IPS DF 4.7 (cell line): Measurements from ENCODE around the gene DLGAP3.

Experiments used
- DNase-seq: peaks from one replicate; pipeline ENCODE4 v3.0.0-alpha.2; 2013; ENCODE audit warnings: low spot score; ENCODE audit errors: extremely low read depth

Gene DLGAP3

DNA sequence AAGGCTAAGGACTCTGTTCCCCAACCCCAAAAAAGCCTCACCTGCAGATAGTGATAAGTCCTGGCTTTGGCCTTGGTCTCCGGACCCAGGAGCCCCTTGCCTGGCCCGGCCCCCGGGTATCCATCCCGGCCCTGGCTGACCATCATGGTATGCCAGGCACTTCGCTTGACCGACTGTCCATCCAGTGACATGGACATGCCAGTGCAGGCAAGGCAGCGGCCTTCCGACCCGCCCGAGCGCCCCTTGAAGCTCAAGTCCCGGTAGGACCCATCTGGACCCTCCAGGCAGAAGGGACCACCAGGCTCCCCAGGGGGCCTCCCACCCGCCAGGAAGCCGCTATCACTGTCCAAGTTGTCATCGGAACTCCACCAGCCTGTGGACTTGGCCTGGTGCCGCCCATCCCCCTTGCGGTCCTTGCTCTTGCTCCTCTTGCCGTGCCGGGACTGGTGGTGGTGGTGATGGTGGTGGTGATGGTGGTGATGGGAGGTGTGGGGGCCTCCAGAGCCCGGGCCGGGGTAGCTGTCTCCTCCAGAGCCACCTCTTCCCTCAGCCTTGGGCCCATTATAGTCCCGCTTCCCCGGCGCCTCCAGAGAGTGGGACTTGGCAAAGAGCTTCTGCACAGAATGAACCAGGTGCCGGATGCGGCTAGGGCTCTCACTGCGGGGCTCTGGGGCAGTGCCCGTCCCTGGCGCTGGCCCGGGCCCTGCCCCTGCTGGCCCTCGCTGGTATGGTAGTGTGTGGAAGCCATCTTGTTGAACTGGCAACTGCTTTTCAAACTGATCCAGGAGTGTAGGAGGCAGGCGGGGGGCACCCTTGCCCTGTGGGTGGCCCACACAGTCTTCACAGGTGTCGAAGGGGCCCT lies 25.0 kb downstream of the DLGAP3 start:
- DNase-seq = no peak

- DNase-seq = no peak
Measured at GRCh38 chr1:34901919-34902318, 27.5 kb downstream of the DLGAP3 start.

DNA sequence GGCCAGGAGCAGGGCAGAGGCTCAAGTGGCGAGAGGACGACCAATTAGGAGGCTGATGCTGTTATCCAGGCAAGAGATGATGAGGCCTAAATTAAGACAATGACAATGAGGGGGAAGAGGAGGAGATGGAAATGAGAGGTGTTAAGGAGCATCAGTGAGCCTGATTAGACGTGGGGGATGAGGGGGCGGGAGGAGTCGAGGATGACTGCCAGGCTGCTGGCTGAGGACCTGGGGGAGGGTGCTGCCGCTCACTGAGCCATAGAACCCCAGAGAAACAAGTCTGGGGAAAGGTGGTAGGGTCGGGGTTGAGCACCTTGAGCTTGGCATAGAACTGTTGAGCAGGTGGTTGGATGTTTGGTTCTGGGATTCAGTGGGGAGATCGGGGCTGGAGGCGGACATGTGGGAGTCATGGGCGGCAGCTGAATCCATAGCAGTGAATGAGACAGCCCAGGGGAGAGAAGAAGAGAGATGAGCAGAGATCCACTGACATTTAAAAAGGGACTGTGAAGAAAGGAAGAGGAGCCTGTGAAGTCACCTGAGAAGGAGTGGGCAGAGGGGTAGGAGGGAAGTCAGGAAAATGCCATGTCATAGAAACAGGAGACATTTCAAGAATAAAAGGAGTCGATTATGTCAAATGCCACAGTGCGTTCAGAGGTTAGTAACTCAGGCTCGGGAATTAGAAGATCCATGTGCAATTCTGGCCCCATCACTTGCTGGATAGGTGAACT lies 28.5 kb downstream of the DLGAP3 start:
- DNase-seq = no peak

DNA sequence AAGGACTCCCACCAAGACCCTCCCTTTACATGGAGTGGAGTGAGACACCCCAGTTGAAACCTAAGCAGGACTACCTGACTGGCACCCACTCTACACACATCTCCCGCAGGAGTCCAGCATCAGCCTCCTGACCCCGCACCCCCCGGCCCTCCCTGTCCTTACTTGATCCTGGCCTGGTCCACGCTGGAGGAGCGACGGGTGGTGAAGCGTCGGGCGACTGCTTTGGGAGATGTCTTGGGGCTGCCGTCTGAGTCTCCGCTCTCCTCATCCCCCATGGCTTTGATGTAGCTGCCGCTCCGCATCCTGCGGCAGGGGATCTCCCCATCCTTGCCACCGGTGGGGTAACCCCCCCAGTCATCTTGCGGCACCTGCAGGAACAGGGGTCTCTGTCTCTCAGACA lies 29.5 kb downstream of the DLGAP3 start:
- DNase-seq = no peak

DNA sequence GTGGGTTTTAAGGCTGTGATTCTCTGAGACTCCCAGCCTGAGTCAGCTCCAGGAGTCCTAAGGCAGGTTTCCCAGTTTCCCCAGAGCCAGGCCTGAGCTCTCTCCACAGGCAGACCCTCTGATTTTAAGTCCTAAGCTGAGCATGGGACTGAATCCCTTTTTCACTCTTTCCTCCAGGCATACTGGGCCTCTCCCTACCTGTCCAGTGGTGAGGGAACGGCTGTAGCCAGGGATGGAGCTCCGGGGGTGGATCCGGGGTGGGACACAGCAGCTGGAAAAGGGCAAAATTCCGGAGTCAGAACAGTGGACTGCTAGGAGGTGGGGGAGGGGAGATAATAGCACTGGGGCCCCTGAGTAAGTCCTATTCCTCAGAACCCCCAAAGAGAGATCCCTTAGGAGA lies 30.0 kb downstream of the DLGAP3 start:
- no peak for DNase-seq

DNA sequence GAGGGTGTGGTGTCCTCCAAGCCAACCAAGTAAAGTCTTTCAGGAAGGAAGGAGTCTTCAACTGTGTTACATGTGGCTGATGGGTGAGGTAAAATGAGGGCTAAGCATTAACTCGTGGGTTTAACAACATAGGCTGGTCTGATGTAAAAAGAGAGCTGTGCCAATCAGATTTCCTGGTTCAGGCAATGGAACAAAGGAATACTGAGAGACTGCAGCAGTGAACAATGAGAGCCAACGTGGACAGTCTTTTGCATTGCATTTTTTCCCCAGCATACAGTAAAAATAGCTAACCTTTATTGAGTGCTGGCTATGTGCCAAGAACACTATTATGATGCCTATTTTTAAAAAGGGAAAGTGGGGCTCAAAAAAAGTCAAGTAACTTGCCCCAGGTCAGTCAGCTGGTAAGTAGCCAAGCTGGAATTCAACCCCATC lies 31.1 kb downstream of the DLGAP3 start:
- no peak for DNase-seq

DNA sequence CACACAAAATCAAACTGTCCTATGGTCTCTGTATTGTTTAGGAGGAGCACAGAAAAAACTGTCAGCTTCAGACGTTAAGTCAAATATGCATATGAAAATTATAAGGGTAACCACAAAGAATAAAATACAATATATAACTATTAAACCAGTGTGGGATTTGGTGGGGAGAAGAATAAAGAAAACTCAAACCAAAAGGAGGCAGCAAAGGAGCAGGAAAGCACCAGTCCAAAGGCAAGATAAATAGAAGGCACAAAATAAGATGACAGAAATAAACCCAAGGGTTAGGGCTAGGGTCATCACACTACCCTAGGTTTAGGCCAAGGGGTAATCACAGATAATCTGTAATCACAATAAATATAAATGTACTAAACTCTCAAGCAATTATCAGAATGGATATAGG lies 32.8 kb downstream of the DLGAP3 start:
- no peak for DNase-seq

GRCh38 chr1:34889705-34890104 lies 39.7 kb downstream of the DLGAP3 start:
- DNase-seq = no peak

DNA sequence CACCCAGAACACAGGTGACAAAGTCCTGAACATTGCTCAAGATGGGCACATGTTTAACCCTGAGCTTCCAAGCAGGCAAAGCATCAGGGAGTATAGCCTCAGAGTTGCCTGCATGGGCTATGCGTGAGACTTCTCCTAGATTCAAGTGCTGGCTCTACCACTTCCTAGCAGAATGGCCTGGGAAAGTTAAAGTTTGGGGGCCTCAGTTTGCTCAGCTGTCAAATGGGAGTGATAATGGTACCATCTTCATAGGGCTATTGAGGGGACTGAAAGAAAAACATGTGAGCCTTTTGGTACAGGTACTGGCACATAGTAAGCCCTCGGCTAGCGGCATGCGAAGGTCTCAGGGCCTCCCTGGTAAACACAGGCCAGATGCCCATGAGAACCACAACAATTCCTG lies 41.9 kb downstream of the DLGAP3 start:
- no peak for DNase-seq

GRCh38 chr1:34885405-34886247 lies 43.8 kb downstream of the DLGAP3 start:
- DNase-seq = no peak

GRCh38 chr1:34884961-34885360 lies 44.5 kb downstream of the DLGAP3 start:
- DNase-seq = no peak

DNA sequence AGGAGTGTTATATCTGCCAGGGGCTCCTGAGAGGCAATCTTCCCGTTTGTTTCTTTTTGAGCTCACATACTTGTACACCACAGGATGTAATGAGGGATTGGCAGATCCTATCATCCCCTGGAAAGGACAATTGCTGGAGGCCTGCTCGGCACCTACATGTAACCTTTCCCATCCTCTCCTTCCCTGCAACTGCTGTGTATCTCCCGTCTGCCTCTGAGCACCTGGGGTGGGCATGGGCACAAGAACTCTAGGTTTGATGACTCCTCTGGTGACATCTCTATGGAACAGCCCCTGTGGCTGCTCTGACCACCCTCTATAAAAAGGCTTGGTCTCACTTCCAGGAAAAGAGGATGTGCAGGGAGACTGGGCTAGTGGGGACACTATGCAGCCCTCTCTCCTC lies 44.9 kb downstream of the DLGAP3 start:
- no peak for DNase-seq

DNA sequence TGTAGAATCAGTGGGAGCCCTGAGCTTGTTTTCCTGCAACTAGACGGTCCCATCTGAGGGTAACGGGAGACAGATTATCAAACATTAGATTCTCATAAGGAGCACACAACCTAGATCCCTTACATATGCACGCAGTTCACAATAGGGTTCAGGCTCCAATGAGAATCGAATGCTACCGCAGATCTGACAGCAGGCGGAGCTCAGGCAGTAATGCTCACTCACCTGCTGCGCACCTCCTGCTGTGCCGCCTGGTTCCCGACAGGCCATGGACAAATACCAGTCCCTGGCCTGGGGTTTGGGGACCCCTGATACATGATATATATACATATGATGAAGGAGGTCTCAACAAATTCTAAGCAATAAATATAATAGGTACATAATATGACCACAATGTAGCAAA lies 50.2 kb downstream of the DLGAP3 start:
- no peak for DNase-seq

DNA sequence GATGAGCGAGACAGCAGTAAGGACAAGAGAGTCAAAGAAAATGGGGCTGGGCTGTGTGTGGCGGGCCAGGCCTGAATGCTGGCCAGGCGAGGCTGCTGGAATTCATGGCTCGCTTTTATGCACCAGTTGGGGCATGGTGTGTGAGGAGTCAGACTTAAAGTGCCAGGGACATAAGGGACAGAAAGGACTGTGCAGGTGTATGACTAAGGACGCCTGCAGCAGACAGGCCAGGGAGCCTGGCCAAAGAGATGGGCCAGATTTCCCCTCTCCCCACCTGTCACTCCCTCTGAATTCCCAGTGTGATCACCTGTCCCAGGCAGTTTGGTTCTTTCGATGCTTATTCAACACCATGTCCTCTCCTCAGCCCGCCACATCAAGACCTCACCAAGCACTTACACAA lies 53.0 kb downstream of the DLGAP3 start:
- no peak for DNase-seq

GRCh38 chr1:34874296-34874952 lies 55.0 kb downstream of the DLGAP3 start:
- DNase-seq = no peak

DNA sequence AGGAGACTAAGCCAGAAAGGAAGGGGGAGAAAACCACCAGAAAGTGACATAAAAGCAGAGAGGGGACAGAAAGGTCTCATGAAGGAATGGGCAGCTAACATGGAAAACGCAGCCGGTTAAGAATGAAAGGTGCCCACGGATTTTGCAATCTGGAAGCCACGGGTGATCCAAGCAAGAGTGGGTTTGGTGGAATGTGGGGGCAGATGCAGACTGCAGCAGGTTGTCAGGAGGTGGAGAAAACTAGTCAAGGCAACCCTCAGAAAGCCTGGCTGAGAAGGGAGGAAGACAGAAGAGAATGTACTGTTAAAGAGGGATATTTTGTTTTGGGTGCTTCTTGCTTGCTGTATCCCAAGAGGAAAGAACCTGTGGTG lies 57.3 kb downstream of the DLGAP3 start:
- DNase-seq = no peak

GRCh38 chr1:34871443-34872132 lies 57.9 kb downstream of the DLGAP3 start:
- DNase-seq = no peak

DNA sequence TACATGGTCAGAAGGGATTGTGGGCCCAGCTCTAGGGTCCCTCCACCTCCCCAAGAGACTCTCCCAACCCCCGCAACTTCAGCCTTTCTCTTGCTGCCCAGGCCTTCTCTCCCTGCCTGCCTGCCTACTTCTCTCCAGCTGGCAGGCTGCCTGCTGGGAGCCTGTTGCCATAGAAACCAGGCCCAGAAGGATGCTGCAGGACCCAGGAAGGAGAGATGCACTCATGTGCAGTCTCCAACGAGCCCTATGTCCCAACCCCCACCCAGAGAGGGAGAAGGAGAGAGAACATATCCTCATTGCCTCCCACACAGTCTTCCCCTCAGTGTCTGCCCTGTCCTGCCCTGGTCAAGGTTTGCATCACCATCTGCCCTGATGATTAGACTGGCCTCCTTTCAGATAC lies 59.1 kb downstream of the DLGAP3 start:
- no peak for DNase-seq

- DNase-seq = no peak
Measured at GRCh38 chr1:34869760-34870159, 59.7 kb downstream of the DLGAP3 start.

DNA sequence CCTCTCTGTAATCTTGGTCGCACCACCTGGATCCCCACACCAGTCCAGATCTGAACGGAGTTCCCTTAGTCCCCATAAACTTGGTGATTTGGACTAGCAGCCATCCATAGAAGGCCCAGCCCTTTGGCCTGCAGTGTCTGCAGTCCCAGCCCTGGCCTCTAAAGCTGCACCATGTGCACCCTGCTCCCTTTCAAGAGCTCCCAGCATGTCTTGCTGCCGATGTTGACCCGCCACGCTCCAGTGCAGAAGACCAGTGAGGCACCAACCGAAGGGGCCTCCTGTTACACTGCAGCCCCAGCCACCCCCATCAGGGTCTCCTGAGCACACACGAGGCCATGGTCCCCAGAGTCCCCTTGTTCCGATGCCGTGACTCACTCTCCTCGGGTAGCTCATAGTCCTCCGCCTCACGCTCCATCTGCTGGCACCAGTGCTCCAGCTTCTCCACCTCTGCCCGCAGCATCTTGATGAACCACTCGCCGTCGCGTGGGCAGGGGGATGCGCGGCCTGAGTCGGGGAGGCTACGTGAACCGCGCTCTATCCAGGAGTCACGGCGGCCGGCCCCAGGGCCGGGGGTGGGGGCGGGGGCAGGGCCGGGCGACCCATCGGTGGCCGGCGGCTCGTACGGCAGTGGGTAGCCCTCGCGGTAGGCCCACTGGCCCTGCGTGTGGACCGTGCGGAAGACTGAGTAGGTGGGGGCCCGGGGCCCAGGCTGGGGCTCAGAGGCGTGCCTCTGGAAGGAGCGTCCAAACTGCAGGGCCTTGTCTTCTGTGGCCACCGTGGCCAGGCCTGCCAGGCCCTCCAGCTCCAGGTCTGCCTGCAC lies 61.0 kb downstream of the DLGAP3 start:
- DNase-seq = no peak
